Hindlimb muscle (tissue), 1 donor: Measurements from ENCODE around the gene MPRIP. TPM values are rescaled to one million over a fixed set of nuclear protein-coding genes. Genes with fewer than 3 reads are reported as not detected.
"Not testable (repeated sequence)": the region's sequence is repeated elsewhere in the genome, so short reads cannot be mapped to it uniquely, and the experiment has no call there.

Experiments
- DNase-seq: peaks from one replicate; pipeline ENCODE4 v3.0.0-alpha.2; 2013
- polyA plus RNA-seq: library from polyadenylated mRNA; unstranded; fragments of 120-200 nt; gene quantifications from one replicate; pipeline ENCODE4 v1.2.1, GENCODE V29; 2013; ENCODE audit not compliant: insufficient read length

The MPRIP gene
- polyA plus RNA-seq, 1 donor: 228 TPM

DNA sequence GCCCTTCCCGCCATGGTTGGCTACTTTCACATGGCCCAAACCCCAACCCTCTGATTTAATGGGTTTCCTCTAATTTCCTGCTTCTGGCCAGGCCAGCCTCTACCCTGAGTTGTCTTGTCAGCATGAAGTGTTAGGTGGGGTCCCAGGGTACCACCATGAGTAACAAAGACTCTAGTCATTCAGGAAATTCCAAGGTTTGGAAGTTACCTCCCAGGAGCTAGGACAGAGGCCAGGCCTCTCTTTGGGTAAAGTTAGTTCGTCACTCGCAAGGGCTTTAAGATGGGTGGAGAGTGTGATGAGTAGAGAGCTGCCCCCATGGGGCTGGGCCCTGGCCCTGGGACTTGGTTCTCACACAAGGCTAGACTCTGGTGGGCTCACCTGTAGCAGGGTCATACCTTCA, 109.3 kb downstream of the MPRIP start:
- no peak for DNase-seq

DNA sequence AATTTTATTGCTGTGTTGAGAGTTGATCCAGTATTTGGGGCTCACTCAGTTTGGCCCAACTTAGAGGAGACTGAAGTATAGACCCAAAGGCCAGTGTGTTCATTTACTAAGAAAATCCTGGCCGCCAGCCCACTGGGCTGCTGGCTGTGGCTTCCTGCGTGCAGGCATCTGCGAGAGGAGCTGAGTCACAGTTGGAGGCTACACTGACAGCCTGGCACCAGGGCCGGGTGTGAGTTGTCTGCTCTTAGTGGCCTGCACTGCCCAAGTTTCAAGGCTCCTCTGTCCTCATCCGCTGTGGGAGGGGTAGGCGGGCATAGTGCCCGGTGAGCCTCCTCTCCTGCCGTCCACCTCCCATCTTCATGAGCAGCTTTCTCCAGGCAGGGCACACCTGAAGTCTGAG, 109.7 kb downstream of the MPRIP start:
- peak; percentile 29 for DNase-seq

DNA sequence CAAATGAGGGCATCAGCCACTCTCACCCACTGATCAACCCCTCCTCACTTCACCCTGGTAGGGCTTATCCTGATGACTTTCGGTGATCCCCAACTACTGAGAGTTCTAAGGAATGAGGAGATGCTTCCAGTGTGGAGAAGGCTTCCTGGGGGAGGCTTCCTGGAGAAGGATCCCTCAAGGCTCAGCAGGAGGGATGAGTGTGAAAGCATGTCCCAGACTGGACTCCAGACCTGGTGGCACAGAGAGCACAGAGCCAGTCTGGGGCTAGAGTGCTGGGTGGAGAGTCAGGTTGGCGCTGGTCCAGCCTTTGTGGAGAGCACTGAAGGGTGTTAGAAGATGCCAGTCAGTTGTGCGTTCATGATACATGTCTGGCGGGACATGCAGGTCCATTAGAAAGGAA, 110.1 kb downstream of the MPRIP start:
- no peak for DNase-seq

DNA sequence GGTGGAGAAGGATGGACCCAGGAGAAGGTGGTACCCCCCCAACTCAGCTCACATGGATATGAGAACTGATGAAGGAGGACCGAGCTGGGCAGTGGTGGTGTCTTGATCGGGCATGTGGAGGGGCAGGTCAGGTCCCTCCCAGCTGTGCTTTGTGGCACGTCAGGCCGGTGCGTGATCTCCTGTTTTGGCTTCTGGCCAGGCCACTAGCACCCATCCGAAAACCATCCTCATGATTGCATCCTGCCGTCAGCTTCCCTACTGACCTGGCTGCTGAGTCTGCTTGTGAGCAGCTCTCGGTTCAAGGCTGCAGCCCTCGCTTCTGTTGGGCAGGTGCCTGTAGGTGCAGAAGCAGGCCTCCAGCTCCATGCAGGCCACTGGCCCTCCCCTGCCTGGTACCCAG, 110.8 kb downstream of the MPRIP start:
- no peak for DNase-seq

DNA sequence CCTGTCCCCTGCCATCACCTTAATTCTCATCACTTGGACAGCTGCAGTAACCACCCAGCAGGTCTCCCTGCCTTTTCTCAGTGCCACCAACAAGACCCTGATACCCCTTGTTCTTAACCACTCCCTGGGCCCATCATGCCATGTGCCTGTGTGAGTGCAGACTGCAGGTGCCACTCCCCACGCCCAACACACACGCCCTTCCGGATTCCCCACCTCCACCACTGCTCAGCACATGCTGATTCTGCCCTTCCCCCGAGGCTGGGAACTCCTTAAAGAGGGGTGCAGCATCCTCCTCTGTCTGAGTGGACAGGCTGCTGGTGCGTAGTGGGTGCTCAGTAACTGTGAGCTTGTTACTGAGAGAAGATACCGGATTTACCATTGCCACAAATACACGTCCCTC, 111.5 kb downstream of the MPRIP start:
- DNase-seq: no peak

DNA sequence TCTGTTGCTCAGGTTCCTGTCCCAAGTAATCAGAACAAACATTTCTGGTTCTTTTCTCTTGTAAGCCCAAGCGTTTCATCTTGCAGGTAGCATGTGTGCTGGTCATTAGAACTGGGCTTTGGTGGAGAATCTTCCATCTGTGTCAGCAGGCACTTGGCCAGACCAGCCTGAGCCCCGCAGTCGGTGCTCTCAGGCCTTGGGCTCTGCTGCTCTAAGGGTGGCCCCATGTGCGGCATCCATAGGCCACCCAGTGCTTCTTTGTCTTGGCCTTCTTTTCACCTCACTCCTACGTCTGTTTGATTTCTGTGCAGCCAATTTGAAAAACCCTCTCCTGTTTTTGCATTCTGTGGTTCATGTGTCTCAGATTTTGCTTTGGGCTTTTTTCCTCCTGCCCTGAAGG, 112.3 kb downstream of the MPRIP start:
- DNase-seq: no peak

DNA sequence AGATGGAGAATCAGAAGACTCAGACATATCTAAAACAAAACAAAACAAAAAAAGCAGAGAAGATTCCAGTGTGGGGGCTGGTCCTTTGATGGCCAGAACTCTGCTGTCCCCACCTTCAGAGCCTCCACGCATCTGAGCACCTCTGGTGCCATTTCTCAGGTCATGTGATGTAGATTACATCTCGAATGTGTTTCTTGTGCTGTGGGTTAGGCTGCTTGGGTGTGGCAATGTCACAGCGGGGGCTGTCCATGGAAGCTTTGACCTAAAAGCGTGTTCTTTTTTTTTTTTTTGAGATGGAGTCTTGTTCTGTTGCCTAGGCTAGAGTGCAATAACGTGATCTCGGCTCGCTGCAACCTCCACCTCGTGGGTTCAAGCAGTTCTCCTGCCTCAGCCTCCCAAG, 112.7 kb downstream of the MPRIP start:
- DNase-seq: no peak

DNA sequence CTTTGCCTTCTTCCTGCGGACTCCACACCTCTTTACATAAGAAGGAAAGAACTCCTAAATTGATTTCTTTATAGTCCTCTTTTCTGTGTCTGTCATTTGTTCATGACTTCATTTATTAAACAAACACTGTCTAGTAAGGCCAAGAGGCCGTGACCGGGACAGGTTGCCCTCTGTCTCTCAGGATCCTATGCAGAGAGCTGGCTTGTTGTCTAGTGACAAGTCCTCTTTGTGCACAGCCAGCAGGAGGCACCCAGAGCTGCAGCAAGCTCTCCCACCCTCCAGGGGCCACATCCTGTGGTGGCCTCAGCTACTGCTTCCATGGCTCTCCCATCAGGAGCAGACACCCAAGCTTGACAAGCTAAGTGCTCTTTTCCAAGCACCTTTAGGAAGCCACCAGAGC, 113.3 kb downstream of the MPRIP start:
- no peak for DNase-seq

DNA sequence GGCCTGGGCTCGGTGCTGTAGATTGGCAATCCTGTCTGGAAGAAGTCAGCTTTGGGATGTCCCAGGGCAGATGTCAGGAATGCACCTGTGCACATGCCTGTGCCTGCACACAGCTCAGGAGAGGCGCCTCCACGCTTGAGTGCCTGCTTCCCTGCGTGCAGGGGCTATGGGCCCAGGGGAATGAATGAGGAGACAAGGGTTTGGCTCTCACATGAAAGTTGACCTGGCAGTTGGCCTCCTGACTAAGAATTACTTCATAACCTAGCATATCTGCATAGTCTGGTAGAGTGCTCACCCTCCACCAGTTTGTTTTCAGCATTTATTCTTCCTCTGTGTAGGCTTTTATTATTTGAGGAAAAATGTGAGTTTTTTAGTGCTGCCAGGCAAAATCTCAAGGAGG, 113.8 kb downstream of the MPRIP start:
- no peak for DNase-seq

DNA sequence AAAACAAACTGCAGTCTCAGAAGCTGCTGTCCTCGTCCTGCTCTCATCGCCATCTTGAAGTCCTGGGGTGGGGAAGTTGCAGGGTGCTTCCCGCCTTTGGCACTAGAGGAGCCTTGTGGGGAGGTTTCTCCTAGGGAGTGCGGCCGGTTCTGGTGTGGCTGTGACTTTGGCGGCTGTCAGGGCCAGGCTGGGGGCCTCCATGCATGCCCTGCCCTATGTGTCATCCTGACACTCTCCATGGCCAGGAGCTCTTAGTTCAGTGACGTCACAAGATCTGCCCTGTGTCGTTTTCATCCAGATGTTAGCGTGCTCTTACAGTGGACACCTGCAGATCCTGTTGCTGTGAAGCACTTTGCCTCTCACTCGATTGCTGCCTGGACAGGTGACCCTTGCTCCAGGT, 114.3 kb downstream of the MPRIP start:
- DNase-seq: no peak

DNA sequence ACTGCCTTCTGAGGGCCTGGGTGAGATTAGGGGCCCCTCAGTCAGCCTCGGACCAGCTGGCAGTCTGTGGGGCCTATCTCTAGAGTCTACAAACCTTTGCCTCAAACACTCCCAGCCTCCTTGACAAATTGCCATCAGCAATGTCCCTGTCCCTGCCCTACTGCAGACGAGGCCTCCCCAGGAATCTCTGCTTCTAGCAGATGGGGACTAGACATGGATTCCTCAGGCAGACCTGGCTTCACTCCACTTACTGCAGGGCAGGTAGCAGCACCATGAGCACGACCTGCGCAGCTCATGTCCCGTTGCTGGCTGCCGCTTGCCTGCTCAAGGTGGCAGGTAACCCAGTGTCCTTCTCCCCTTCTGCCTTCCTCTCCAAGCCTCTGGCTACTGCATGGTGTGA, 114.8 kb downstream of the MPRIP start:
- DNase-seq: no peak

DNA sequence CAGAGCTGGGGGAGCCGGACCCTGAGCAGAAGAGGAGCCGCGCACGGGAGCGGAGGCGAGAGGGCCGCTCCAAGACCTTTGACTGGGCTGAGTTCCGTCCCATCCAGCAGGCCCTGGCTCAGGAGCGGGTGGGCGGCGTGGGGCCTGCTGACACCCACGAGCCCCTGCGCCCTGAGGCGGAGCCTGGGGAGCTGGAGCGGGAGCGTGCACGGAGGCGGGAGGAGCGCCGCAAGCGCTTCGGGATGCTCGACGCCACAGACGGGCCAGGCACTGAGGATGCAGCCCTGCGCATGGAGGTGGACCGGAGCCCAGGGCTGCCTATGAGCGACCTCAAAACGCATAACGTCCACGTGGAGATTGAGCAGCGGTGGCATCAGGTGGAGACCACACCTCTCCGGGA, 116.2 kb downstream of the MPRIP start:
- not testable (repeated sequence) for DNase-seq

DNA sequence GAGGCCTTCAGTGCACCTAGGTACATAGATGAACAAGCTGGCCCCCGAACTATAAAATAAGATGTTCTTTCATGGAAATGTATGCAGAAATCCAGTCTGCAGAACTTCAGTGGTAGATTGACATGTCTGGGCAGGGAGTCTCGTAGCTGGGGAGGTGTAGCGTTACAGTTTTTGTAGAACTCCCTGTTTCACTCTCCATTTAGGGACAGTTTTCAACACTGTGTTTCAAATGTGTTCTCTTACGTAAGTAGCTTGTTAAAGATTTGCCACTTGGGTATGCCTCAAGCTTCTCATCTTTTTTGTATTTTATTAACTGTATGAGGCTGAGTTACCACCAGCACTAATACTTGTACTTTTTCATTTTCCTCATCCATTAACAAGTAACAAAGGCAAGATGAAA, 117.3 kb downstream of the MPRIP start:
- no peak for DNase-seq

DNA sequence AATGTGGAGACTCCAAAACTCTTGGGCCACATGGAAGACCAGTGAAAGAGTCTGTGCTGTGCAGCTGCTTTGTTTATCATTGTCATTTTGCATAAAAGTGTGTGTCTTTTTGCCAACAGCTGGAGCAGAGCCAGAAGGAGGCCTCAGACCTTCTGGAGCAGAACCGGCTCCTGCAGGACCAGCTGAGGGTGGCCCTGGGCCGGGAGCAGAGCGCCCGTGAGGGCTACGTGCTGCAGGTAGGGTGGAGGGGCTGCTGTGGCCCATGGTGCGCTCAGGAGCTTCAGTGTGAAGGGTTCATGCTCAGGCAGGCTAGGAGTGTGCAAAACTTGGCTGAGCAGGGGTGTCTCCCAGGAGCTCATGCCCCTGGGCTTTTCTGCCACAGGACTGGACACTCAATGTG, 118.9 kb downstream of the MPRIP start:
- no peak for DNase-seq

DNA sequence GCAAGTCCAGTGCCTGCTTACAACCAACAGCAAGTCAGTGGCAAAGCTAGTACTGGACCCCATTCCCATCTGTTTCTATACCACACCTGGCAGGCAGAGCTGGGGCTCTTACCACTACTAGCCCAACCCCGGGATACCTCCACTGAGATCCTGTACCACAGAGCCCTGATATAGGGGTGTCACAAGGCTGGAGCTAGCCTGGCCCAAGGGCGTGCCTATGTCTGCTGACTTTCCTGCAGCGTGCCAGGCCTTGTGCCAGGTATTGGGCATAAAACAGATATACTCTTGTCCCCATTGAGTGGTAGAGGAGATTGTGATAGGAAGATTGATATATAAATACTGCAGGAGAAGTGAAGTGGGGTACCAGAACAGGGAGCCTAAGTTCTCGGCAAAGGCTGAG, 119.5 kb downstream of the MPRIP start:
- no peak for DNase-seq

DNA sequence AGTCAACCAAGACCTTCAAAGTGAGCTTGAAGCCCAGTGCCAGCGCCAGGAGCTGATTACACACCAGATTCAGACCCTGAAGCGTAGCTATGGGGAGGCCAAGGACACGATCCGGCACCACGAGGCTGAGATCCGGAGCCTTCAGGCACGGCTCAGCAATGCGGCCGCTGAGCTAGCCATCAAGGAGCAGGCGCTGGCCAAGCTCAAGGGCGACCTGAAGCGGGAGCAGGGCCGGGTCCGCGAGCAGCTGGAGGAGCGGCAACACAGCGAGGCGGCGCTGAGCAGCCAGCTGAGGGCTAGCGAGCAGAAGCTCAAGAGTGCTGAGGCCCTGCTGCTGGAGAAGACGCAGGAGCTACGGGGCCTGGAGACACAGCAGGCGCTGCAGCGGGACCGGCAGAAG, 121.9 kb downstream of the MPRIP start:
- DNase-seq: no peak

DNA sequence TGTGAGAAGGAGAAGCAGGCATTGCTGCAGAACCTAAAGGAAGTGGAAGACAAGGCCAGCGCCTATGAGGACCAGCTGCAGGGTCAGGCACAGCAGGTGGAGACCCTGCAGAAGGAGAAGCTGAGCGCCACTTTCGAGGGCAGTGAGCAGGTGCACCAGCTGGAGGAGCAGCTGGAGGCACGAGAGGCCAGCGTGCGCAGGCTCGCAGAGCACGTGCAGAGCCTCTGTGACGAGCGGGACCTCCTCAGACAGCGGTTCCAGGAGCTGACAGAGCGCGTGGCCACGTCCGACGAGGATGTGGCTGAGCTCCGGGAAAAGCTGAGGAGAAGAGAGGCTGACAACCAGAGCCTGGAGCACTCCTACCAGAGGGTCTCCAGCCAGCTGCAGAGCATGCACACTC, 122.4 kb downstream of the MPRIP start:
- no peak for DNase-seq

DNA sequence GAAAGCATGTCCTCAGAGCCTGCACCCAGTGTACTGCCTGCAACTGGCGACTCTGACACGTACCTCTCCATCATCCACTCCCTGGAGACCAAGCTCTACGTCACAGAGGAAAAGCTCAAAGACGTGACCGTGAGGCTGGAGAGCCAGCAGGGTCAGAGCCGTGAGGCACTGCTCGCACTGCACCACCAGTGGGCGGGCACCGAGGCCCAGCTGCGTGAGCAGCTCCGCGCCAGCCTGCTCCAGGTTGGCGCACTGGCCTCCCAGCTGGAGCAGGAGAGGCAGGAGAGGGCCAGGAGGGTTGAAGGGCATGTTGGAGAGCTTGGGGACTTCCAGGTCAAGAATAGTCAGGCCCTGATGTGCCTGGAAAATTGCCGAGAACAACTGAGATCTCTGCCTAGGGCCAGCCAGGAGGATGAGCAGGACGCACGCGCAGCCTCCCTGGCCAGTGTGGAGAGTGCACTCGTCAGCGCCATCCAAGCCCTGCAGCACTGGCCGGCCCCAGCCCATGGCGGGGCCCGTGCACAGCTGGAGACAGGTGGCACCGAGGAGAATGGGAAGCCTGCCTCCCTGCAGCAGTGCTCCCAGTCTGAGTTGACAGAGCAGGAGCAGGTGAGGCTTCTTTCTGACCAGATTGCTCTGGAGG, 123.5 kb downstream of the MPRIP start:
- DNase-seq: no peak

DNA sequence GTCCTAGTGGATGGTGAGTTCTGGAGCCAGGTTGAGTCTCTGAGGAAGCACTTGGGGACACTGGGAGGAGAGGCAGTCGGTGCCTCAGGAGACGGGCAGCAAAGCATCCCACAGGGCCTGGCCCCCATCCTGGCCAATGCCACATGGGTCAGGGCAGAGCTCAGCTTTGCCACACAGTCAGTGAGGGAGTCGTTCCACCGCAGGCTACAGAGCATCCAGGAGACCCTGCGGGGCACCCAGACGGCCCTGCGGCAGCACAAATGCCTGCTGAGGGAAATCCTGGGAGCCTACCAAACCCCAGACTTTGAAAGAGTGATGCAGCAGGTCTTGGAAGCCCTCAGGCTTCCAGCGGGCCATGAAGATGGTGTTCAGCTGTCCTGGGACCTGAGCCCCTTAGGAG, 124.2 kb downstream of the MPRIP start:
- no peak for DNase-seq

DNA sequence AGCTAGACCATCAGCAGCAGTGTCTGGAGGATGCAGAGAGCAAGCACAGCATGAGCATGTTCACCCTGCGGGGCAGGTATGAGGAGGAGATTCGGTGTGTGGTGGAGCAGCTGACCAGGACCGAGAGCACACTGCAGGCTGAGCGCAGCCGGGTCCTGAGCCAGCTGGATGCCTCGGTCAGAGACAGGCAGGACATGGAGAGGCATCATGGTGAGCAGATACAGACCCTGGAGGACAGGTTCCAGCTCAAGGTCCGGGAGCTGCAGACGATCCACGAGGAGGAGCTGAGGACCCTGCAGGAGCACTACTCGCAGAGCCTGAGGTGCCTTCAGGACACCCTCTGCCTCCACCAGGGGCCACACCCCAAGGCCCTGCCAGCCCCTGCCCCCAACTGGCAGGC, 125.1 kb downstream of the MPRIP start:
- DNase-seq: no peak

DNA sequence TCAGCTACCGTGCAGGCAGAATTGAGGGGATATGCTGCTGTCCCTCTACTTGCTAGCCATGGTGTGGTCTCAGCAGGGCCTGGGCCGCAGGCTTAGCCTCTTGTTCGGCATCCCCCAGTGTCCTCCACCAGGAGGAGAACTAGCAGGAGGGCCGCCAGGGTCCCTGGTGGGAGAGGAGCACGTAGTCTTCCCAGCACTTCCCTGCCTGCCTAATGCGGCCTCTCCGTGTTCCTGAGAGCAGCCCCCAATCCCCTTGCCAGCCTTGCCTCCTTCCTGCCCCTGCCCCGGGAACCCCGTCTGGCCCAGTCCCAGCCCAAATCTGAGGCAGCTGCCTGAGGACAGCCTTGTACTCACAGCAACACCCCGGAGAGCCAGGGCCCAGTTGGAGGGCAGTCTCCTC, 125.7 kb downstream of the MPRIP start:
- DNase-seq: no peak

DNA sequence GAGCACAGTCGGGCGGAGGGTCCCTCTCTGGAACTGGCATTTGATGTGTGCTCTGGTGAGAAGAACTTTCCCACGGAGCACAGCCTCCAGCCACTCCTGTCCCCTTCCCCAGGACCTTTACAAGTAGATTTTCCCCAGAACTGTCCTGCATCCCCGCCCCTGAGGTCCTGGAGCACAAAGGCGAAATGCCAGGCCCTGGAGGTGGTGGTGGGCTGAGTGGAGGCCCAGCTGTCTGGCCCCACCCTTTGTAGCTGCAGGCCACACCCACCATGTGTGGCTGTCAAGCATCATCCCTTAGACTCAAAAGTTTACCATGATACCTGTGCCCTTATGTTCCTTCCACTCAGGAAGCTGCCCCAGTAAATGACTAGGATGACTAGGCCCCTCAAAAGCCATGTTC, 126.1 kb downstream of the MPRIP start:
- no peak for DNase-seq

DNA sequence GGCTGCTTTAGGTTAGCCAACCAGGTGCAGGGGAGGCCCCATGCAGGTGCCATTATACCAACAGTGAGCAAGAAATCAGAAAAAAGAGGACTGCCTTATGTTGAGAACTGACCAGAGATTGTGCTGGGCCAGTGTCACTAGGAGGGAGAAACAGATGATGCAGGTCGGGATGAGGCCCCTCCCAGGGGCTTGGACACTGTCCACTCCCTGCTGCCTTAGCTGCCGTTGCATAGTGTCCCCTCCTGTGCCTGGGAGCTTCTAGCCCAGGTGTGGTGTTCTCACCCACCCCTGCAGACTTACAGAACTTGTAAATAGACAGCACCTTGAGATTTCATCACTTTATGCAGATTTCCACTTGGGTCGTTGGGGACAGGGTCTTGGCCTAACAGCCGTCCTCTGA, 127.1 kb downstream of the MPRIP start:
- no peak for DNase-seq

DNA sequence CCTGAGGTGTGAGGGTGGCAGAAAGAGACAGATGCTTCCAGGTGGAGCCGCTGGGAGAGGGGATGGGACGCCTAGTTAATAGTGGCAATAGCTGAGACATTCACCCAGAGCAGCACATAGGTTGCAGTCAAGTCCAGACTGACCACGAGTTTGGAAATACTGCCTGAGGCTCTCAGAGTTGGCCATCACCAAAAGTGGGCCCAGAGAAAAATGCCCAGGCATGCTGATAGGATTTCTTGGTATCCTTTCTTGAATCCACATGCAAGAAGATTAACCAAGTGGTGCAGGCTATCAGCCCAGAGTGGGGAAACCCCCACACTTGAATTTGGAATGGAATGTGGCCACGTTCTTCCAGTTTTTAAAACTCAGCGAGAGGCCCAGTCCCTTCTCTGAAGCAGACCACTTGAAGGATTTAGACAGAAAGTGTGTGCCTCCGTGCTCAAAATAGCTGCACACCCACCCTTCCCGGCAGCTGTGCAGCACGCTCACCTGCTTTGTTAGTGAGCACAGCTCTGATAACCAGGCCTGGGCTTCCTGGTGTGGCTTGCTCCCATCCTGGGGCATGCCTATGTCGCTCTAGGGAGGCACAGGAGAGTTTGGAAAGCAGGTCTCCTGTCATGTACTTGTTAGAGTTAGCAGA, 128.2 kb downstream of the MPRIP start:
- no peak for DNase-seq

DNA sequence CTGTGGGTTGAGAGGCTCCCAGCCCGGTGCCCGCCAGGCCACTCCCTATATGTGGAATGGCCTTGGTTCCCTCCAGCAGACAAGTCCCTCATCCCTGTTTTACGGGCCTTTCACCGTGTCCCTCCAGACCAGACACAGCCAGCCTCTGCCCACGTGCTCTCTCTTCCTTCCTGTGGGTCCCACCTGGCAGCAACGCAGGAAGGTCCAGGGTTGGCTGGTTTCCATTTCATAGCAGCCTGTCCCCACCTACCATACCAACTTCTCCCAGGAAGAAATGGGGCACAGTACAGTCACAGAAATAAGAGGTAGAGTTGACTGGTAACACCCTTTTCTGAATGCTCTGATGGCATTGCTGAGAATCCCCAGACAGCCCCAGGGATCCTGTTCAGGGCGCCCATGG, 128.9 kb downstream of the MPRIP start:
- DNase-seq: no peak
